ENCODE data around the gene TAF11L5.

- no peak for TF ChIP-seq POU6F1 (CRISPR knock-in tag; IDR thresholded peaks at IDR 0.05; ENCODE audit: borderline replicate concordance, low read depth)
- no peak for TF ChIP-seq ZNF70 (CRISPR knock-in tag; IDR thresholded peaks at IDR 0.05)
- TF ChIP-seq ARNTL (CRISPR knock-in tag; IDR thresholded peaks at IDR 0.05; ENCODE audit: borderline replicate concordance, low read depth), result no peak
- no peak for TF ChIP-seq PATZ1 (CRISPR knock-in tag; IDR thresholded peaks at IDR 0.05; ENCODE audit: borderline replicate concordance)
- TF ChIP-seq RARB (CRISPR knock-in tag; IDR thresholded peaks at IDR 0.05), result no peak
- no peak for TF ChIP-seq CSDC2 (CRISPR knock-in tag; IDR thresholded peaks at IDR 0.05)
- TF ChIP-seq PPARA (CRISPR knock-in tag; IDR thresholded peaks at IDR 0.05; ENCODE audit: borderline replicate concordance), result no peak
Measured at GRCh38 chr5:17481378-17481777, 43.7 kb upstream of the TAF11L5 start.
